ENCODE measurements around the gene HACD2.

The HACD2 gene

DNA sequence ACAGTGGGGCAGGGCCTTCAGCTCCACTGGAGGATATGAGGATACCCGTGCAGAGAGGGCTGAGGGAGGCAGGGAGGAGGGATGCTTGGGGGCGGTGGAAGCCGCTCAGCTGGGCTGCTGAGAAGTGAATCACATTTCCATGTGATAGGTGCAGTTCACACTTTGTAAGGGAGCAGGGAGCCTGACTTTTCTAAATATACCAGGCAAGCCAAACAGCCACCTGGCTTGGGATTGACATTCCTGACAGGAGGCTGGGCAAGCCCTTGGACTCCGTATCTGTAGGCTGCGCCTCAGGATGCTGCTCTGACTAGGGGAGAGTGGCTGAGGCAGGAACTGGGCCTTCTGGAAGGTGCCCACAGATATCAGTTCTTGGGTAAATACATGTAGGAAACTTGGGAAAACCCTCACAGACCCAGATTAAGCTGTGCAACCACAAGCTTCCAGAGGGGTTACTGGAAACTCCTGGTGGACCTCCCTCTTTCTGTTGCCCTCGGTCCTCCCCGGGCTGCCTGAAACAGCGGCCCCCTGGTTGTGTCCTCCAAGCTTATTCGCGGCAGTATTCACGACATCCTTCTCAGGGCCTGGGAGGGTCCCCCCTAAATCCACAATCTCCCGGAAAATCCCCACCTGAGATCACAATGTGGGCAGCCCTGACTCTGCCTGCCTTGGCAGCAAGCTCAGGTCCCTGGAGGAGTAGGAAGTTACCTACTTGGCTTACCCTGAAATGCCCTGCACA lies 103.0 kb downstream of the HACD2 start:
- Histone ChIP-seq H3K27me3 (ENCODE audit: control insufficient read depth, insufficient read depth, low read length) (no peaks in the 10 kb centered on the region), H3K36me3 (ENCODE audit: control insufficient read depth, insufficient read depth, low read length) (no peaks in the 10 kb centered on the region), H3K9me3 (ENCODE audit: control insufficient read depth, low read length) (no peaks in the 10 kb centered on the region), H3K79me2 (no peaks in the 10 kb centered on the region), H3K27ac (no peak overlapping the region), H3K4me2 (ENCODE audit: low read length) (no peak overlapping the region), H3K4me1 (no peaks in the 10 kb centered on the region), H2AFZ (no peak overlapping the region), H3K9ac (no peak overlapping the region), H3K4me3 (ENCODE audit: low read depth, low read length) (no peak overlapping the region)
- TF ChIP-seq, protein P1, sequence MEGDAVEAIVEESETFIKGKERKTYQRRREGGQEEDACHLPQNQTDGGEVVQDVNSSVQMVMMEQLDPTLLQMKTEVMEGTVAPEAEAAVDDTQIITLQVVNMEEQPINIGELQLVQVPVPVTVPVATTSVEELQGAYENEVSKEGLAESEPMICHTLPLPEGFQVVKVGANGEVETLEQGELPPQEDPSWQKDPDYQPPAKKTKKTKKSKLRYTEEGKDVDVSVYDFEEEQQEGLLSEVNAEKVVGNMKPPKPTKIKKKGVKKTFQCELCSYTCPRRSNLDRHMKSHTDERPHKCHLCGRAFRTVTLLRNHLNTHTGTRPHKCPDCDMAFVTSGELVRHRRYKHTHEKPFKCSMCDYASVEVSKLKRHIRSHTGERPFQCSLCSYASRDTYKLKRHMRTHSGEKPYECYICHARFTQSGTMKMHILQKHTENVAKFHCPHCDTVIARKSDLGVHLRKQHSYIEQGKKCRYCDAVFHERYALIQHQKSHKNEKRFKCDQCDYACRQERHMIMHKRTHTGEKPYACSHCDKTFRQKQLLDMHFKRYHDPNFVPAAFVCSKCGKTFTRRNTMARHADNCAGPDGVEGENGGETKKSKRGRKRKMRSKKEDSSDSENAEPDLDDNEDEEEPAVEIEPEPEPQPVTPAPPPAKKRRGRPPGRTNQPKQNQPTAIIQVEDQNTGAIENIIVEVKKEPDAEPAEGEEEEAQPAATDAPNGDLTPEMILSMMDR (IDR thresholded peaks at IDR 0.05): no peak

DNA sequence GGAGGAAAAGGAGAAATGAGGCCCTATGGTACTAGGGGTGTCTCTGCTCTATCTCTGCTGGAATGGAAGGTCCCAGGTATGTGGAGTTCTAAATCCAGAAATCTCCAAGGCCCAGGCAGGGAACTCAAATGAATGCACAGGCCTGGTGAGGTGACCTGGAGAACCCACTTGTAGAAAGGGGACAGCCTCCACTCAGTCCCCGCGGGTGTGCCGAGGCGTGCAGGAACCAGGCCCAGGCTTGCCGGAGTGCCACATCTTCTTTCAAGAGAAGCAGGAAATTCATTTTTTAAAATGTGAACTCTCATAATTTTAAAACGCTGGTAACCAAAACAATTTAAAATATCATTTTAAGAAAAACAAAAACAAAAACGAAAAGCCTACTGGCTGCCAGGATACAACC lies 103.8 kb downstream of the HACD2 start:
- H3K4me2 ChIP-seq (ENCODE audit: low read length): no peak overlapping the region
- no peaks in the 10 kb centered on the region for H3K4me1 ChIP-seq
- no peak overlapping the region for H3K4me3 ChIP-seq (ENCODE audit: low read depth, low read length)
- no peaks in the 10 kb centered on the region for H3K9me3 ChIP-seq (ENCODE audit: control insufficient read depth, low read length)
- H2AFZ ChIP-seq: no peak overlapping the region
- no peak overlapping the region for H3K9ac ChIP-seq
- H3K36me3 ChIP-seq (ENCODE audit: control insufficient read depth, insufficient read depth, low read length): no peaks in the 10 kb centered on the region
- H3K27ac ChIP-seq: no peak overlapping the region
- no peaks in the 10 kb centered on the region for H3K27me3 ChIP-seq (ENCODE audit: control insufficient read depth, insufficient read depth, low read length)
- TF ChIP-seq, protein P1 (IDR thresholded peaks at IDR 0.05): no peak
- no peaks in the 10 kb centered on the region for H3K79me2 ChIP-seq

DNA sequence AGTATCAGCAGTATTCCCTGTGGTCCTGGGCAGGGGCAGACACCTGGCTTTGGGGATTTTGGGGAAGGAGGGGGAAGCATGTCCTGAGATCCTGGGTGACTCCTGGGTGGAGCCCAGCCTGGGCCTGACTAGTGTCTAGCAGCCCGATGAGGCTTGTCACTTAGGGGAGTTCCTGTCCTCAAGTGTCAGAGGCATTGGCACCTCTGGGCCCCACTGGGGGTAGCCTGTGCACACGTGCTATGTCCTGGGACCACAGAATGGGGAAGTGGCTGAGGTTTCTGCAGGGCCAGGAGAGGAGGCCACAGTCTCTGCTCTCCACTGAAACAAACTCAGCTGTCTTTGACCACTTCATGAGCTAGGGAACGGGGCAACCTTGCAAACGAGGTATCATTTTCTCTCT lies 104.4 kb downstream of the HACD2 start:
- Histone ChIP-seq H2AFZ (no peak overlapping the region), H3K79me2 (no peaks in the 10 kb centered on the region), H3K9me3 (ENCODE audit: control insufficient read depth, low read length) (no peaks in the 10 kb centered on the region), H3K4me3 (ENCODE audit: low read depth, low read length) (no peak overlapping the region), H3K4me2 (ENCODE audit: low read length) (no peak overlapping the region), H3K27ac (no peak overlapping the region), H3K9ac (no peak overlapping the region), H3K4me1 (no peaks in the 10 kb centered on the region), H3K36me3 (ENCODE audit: control insufficient read depth, insufficient read depth, low read length) (no peaks in the 10 kb centered on the region), H3K27me3 (ENCODE audit: control insufficient read depth, insufficient read depth, low read length) (no peaks in the 10 kb centered on the region)
- TF ChIP-seq, protein P1 (IDR thresholded peaks at IDR 0.05): no peak

DNA sequence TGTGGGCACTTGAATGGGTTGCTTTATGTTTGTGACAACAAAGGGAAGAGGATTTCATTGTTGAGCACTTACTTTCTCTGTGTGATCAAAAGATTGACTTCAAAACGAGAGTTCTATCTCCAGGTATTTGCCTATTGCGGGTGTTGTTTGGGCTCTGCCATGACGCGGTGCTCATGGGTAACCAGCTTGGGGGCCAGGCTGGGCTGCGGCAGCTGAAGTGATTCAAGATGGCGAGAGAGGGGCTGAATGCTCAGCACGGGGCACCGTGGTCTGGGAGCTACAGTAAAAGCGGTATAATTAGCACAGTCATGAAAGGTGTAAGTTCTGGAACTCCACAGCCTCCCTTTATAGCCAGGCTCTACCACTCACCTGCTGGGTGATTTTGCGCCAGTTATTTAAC lies 105.0 kb downstream of the HACD2 start:
- Histone ChIP-seq H3K36me3 (ENCODE audit: control insufficient read depth, insufficient read depth, low read length) (no peaks in the 10 kb centered on the region), H3K4me2 (ENCODE audit: low read length) (no peak overlapping the region), H3K9me3 (ENCODE audit: control insufficient read depth, low read length) (no peaks in the 10 kb centered on the region), H3K4me1 (no peaks in the 10 kb centered on the region), H3K9ac (no peak overlapping the region), H3K4me3 (ENCODE audit: low read depth, low read length) (no peak overlapping the region), H3K27ac (no peak overlapping the region), H2AFZ (no peak overlapping the region), H3K79me2 (no peaks in the 10 kb centered on the region), H3K27me3 (ENCODE audit: control insufficient read depth, insufficient read depth, low read length) (no peaks in the 10 kb centered on the region)
- TF ChIP-seq, protein P1 (IDR thresholded peaks at IDR 0.05): no peak

DNA sequence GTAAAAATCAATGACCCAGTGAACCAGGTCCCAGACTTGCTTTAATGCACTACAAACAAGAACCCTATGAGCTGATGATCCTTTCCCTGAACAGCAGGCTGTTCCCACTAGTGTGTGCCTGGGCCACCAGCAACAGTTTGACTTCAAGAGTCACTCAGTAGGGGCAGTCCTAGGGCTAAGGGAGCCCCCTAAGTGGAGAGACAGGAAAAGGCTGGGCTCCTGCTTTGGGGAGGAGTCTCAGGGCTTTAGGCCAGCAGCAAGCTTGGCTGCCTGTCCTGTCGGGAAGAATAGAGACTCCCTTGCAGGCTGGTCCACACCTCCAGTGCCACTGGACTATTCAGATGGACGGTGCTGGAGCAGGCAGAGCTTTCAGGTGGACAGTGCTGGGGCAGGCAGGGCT lies 106.5 kb downstream of the HACD2 start:
- no peaks in the 10 kb centered on the region for H3K79me2 ChIP-seq
- H2AFZ ChIP-seq: no peak overlapping the region
- H3K9me3 ChIP-seq (ENCODE audit: control insufficient read depth, low read length): no peaks in the 10 kb centered on the region
- no peaks in the 10 kb centered on the region for H3K4me1 ChIP-seq
- H3K27ac ChIP-seq: no peak overlapping the region
- TF ChIP-seq, protein P1 (IDR thresholded peaks at IDR 0.05): no peak
- H3K27me3 ChIP-seq (ENCODE audit: control insufficient read depth, insufficient read depth, low read length): no peaks in the 10 kb centered on the region
- H3K9ac ChIP-seq: no peak overlapping the region
- no peaks in the 10 kb centered on the region for H3K36me3 ChIP-seq (ENCODE audit: control insufficient read depth, insufficient read depth, low read length)
- no peak overlapping the region for H3K4me2 ChIP-seq (ENCODE audit: low read length)
- no peak overlapping the region for H3K4me3 ChIP-seq (ENCODE audit: low read depth, low read length)
